Activated CD4-positive, alpha-beta T cell treated with anti-CD3 and anti-CD28 coated beads for 36 hours (primary cell): Measurements from ENCODE around the gene CHTF18. TPM values are rescaled to one million over a fixed set of nuclear protein-coding genes. Genes with fewer than 3 reads are reported as not detected.
A peak's percentile ranks its signal among the peaks of the same experiment; 100 is the strongest.
"Not testable (repeated sequence)": the region's sequence is repeated elsewhere in the genome, so short reads cannot be mapped to it uniquely, and the experiment has no call there.

Source experiments
- ATAC-seq: fragments of 200-7000 bp; cut with Tn5 transposase; one replicate; pipeline ENCODE4 v1.10.0; 2021; ENCODE audit warnings: mild to moderate bottlenecking, moderate library complexity
- CTCF ChIA-PET: fragments of 350-600 bp; sonication (Branson Sonifier 250); formaldehyde crosslinking; loops from one replicate; lab custom pipeline; 2021; ENCODE audit warnings: antibody characterized with exemption; lab: Charles Lee
- POLR2A ChIA-PET: fragments of 350-600 bp; sonication (Branson Sonifier 250); formaldehyde crosslinking; loops from one replicate; lab custom pipeline; 2021; ENCODE audit warnings: antibody characterized with exemption, inconsistent platforms; lab: Charles Lee
- DNase-seq: peaks from one replicate; pipeline ENCODE4 v3.0.0-alpha.2; 2020
- H3K27ac Mint-ChIP-seq: one replicate; pipeline ENCODE4 v1.8.0; 2021; ENCODE audit warnings: mixed read lengths
- H3K27me3 Mint-ChIP-seq: one replicate; pipeline ENCODE4 v1.8.0; 2021; ENCODE audit warnings: mixed read lengths
- H3K36me3 Mint-ChIP-seq: one replicate; pipeline ENCODE4 v1.8.0; 2021; ENCODE audit warnings: low read depth, mixed read lengths
- H3K4me1 Mint-ChIP-seq: one replicate; pipeline ENCODE4 v1.8.0; 2021; ENCODE audit warnings: mixed read lengths
- H3K4me3 Mint-ChIP-seq: one replicate; pipeline ENCODE4 v1.8.0; 2021; ENCODE audit warnings: mild to moderate bottlenecking, moderate library complexity, mixed read lengths
- H3K9me3 Mint-ChIP-seq: one replicate; pipeline ENCODE4 v1.8.0; 2021; ENCODE audit warnings: low read depth, mixed read lengths
- intact Hi-C, 2 experiments: fragments of 100-400 bp; cut with DNase I in 1 of 2; cut with micrococcal nuclease in 1 of 2; formaldehyde crosslinking; loops; one replicate each; pipeline versions ENCODE4 v1.14.2 to v1.15.1; 2022 to 2024; cut with DNase I, micrococcal nuclease
- total RNA-seq, 2 experiments: library from RNA; stranded (reverse); gene quantifications; one replicate each; pipeline ENCODE4 v1.2.3, GENCODE V29; 2021

Gene CHTF18
- total RNA-seq, 2 experiments from 2014 or later = 82.2 to 105 TPM

DNA sequence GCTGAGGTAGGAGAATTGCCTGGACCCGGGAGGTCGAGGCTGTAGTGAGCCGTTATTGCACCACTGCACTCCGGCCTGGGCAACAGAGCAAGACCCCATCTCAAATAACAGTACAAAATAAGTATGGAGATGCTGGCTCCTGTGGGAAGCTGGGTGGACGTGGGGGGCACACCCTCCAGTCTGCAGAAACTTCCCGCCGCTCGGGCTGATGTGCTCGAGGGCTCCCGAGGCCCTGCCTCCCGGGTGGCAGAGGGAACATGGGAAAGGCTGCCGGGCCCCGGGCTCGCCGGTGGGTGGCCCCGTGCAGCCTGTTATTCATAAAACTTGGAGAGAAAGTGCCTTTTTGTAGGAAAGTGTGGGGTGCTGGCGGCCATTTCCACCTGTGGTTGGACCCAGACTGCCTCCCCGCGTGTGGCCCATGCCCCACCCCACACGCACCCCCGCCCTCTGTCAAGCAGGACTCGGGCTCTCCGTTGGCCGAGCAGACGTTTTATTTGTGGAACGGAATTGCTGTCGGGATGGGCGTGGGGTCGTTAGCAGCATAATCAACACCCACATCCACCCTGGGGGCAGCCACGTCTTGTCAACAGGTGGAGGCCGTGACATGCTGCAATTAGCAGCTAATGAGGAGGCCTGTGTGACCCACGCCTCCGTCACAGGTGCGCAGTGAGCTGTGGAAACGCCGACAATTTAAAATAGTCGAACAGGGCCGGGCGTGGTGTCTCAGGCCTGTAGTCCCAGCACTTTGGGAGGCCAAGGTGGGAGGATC lies 40.3 kb upstream of the CHTF18 start:
- H3K36me3 Mint-ChIP-seq = no peaks in the 10 kb centered on the region
- CTCF ChIA-PET = interaction anchor here (0.7 kb wide), 1 partner anchor 130 kb away, joined by 3 read pairs; no protein-coding TSS in a partner anchor
- ATAC-seq = no peak
- H3K4me3 Mint-ChIP-seq = no peak overlapping the region
- H3K27ac Mint-ChIP-seq = no peak overlapping the region
- H3K4me1 Mint-ChIP-seq = no peaks in the 10 kb centered on the region
- H3K27me3 Mint-ChIP-seq = no peaks in the 10 kb centered on the region
- DNase-seq = no peak
- intact Hi-C loops = no loop called here
- no peaks in the 10 kb centered on the region for H3K9me3 Mint-ChIP-seq
- POLR2A ChIA-PET = no interaction called here

DNA sequence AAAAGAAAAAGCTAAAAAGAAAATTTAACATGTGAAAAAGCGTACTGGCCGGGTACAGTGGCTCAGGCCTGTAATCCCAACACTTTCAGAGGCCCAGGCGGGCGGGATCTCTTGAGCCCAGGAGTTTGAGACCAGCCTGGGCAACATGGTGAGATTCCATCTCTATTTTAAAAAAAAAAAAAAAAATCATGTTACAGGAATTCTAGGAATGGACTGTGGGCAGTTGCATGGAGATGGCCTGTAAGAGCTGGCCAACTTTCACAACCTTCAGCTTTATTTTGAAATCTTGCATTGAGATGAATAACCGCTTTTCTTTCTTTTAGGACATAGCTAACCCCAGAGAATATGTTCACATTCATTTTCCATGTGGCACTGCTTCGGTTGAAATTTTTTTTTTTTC lies 39.4 kb upstream of the CHTF18 start:
- ChIA-PET CTCF (interaction anchor here (0.6 kb wide), 1 partner anchor 24 kb away, joined by 3 read pairs; no protein-coding TSS in a partner anchor), POLR2A (interaction anchor here (0.6 kb wide), 1 partner anchor 320 kb away, joined by 5 read pairs; no protein-coding TSS in a partner anchor)
- H3K9me3 Mint-ChIP-seq = no peaks in the 10 kb centered on the region
- H3K27ac Mint-ChIP-seq = no peak overlapping the region
- no peaks in the 10 kb centered on the region for H3K36me3 Mint-ChIP-seq
- DNase-seq = no peak
- H3K4me3 Mint-ChIP-seq = no peak overlapping the region
- intact Hi-C loops = no loop called here
- ATAC-seq = no peak
- no peaks in the 10 kb centered on the region for H3K4me1 Mint-ChIP-seq
- H3K27me3 Mint-ChIP-seq = no peaks in the 10 kb centered on the region

DNA sequence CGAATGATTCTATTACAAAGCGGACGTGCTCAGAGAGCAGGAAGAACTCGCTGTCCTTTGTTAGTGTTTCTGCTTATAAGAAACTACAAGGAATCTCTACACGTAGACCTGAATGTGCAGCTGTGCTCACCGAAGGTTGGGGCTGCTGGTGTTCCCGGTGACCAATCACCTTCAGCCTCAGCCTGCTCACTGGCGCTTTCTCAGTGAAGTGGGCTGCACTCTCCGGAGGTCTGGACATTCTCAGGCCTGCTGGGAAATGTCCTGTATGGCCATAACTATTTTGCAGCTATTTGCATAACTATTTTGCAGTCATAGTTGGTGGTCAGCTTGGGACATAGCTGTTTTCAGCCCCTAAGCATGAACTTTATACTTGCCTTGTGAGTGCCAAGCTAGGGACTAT lies 37.9 kb upstream of the CHTF18 start:
- ChIA-PET POLR2A (no interaction called here), CTCF (interaction anchor here (0.5 kb wide), 1 partner anchor 61 kb away, joined by 3 read pairs; the partner anchor contains the start of gene WDR24)
- peaks cover 2% of the 10 kb centered on the region for H3K27me3 Mint-ChIP-seq
- H3K27ac Mint-ChIP-seq = no peak overlapping the region
- H3K9me3 Mint-ChIP-seq = no peaks in the 10 kb centered on the region
- H3K4me1 Mint-ChIP-seq = no peaks in the 10 kb centered on the region
- H3K4me3 Mint-ChIP-seq = no peak overlapping the region
- no peak for ATAC-seq
- H3K36me3 Mint-ChIP-seq = no peaks in the 10 kb centered on the region
- no peak for DNase-seq
- intact Hi-C loops = no loop called here

DNA sequence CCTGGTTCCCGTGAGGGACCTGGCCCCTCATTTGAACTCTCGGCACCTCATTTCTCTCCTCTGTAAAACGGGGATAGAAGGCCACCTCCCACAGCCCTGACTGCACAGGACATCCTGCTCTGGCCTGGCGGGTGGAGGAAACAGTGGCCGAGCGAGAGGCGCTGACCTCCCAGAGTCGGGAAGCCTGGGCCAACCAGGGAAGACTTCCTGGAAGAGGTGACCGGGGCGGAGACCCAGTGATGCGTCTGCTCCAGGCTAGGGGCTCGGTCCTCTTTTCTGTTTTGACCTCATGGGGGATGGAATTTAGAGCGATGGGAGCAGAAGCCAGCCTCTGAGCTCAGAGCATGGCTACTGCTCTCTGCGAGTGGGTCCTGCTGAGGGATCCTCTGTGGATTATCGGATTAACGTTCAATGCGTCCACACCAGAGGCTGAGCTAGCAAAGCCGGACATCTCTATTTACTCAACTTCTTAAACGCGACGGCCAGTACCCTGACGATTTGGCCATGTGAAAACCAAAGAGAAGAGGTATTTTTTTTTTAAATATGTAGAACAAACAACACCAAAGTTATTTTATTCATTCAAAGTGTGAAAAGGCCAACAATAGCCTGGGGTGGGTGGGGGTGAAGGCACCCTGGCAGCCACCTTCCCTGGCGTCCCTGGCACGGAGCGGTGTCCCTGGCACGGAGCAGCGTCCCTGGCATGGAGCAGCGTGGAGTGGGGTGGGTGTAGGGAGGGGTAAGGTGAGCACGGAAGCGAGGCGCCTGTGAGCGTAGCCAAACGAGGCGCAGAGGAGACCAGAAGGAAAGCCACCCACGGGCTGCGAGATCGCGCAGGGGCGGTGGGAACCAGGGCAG lies 37.0 kb upstream of the CHTF18 start:
- no peak overlapping the region for H3K27ac Mint-ChIP-seq
- ATAC-seq = no peak
- H3K9me3 Mint-ChIP-seq = peaks cover 2% of the 10 kb centered on the region
- no peaks in the 10 kb centered on the region for H3K36me3 Mint-ChIP-seq
- DNase-seq = no peak
- POLR2A ChIA-PET = interaction anchor here (0.7 kb wide), 1 partner anchor 13 kb away, joined by 4 read pairs; no protein-coding TSS in a partner anchor
- no peak overlapping the region for H3K4me3 Mint-ChIP-seq
- intact Hi-C loops = no loop called here
- CTCF ChIA-PET = interaction anchor here (0.5 kb wide), 1 partner anchor 62 kb away, joined by 3 read pairs; the partner anchor contains the start of gene WDR24
- H3K27me3 Mint-ChIP-seq = peaks cover 3% of the 10 kb centered on the region
- H3K4me1 Mint-ChIP-seq = no peaks in the 10 kb centered on the region

DNA sequence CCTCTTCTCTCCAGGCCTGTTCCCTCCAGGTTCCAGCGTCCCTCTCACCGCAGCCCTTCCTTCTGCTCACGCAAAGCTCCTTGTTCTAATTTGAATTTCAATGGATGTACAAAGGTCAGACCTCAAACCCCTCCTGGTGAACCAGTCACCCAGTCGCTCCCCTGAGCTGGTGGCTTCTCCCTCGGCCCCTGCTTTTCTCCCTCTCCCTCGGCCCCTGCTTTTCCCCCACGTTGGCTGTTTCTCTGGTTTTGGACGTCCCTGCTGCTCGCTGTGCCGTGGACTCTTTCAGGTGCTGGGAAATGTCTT lies 36.5 kb upstream of the CHTF18 start:
- no peak for ATAC-seq
- Mint-ChIP-seq H3K9me3 (peaks cover 4% of the 10 kb centered on the region), H3K36me3 (no peaks in the 10 kb centered on the region), H3K4me1 (no peaks in the 10 kb centered on the region), H3K27ac (no peak overlapping the region), H3K4me3 (no peak overlapping the region), H3K27me3 (peaks cover 5% of the 10 kb centered on the region)
- ChIA-PET POLR2A (no interaction called here), CTCF (interaction anchor here (0.6 kb wide), 1 partner anchor 10 kb away, joined by 3 read pairs; no protein-coding TSS in a partner anchor)
- intact Hi-C loops = no loop called here
- no peak for DNase-seq

DNA sequence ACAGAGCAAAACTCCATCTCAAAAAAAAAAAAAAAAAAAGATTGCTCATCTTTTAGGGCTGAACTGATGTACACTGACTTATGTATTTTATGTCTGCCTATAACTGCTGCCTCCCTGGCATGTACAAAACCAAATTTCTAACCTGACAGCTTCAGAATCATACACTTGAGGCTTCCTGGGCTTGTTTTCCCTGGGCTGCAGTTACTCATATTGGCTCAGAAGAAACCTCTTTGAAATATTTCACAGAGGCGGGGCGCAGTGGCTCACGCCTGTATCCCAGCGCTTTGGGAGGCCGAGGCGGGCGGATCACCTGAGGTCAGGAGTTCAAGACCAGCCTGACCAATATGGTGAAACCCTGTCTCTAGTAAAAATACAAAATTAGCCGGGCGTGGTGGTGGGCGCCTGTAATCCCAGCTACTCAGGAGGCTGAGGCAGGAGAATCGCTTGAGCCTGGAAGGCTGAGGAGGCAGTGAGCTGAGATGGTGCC lies 34.3 kb upstream of the CHTF18 start:
- H3K9me3 Mint-ChIP-seq, intact Hi-C loops, H3K4me1 Mint-ChIP-seq, H3K27ac Mint-ChIP-seq, CTCF ChIA-PET, H3K36me3 Mint-ChIP-seq, H3K4me3 Mint-ChIP-seq, DNase-seq, ATAC-seq, H3K27me3 Mint-ChIP-seq, POLR2A ChIA-PET: not testable (repeated sequence)

DNA sequence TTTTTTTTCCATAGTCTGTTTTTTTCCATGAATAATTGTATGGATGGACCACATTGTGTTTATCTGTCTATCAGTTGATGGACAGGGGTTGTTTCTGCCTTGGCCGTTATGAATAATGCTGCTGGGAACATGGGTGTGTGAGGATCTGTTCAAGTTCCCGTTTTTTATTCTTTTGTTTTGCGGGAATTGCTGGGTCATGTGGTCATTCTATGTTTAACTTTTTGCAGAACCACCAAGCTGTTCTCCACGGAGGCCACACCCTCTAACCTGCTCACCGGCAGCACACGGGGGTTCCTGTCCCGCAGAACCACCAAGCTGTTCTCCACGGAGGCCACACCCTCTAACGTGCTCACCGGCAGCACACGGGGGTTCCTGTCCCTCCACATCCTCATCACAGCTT lies 33.8 kb upstream of the CHTF18 start:
- ChIA-PET CTCF (no interaction called here), POLR2A (no interaction called here)
- Mint-ChIP-seq H3K4me1 (no peaks in the 10 kb centered on the region), H3K27me3 (peaks cover 9% of the 10 kb centered on the region), H3K9me3 (peaks cover 4% of the 10 kb centered on the region), H3K27ac (no peak overlapping the region), H3K36me3 (no peaks in the 10 kb centered on the region), H3K4me3 (no peak overlapping the region)
- intact Hi-C loops = no loop called here
- no peak for ATAC-seq
- no peak for DNase-seq

DNA sequence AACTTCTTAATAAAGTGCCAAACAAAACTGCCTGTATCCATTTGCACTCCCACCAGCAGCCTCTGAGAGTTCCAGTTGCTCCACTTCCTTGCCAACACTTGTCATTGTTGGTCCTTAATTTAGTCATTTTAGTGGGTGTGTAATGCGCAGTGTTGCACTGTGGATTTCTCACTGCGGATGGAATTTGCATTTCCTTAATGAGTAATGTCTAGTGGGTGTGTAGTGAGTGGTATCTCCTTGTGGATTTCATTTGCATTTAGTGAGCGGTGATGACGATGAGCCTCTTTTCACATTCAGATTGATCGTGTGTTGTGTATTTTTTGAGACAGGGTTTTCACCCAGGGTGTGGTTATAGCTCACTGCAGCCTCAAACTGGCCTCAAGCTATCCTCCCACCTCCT lies 32.0 kb upstream of the CHTF18 start:
- H3K36me3 Mint-ChIP-seq = no peaks in the 10 kb centered on the region
- no peak for DNase-seq
- H3K27ac Mint-ChIP-seq = no peak overlapping the region
- H3K9me3 Mint-ChIP-seq = peaks cover 4% of the 10 kb centered on the region
- ChIA-PET POLR2A (no interaction called here), CTCF (interaction anchor here (0.8 to 1.6 kb wide), 2 partner anchors 16 to 44 kb away, joined by 3 read pairs; partner anchors contain the start of gene CIAO3)
- ATAC-seq = peak; percentile 77
- H3K4me1 Mint-ChIP-seq = no peaks in the 10 kb centered on the region
- H3K4me3 Mint-ChIP-seq = no peak overlapping the region
- H3K27me3 Mint-ChIP-seq = peaks cover 9% of the 10 kb centered on the region
- intact Hi-C loops = no loop called here

DNA sequence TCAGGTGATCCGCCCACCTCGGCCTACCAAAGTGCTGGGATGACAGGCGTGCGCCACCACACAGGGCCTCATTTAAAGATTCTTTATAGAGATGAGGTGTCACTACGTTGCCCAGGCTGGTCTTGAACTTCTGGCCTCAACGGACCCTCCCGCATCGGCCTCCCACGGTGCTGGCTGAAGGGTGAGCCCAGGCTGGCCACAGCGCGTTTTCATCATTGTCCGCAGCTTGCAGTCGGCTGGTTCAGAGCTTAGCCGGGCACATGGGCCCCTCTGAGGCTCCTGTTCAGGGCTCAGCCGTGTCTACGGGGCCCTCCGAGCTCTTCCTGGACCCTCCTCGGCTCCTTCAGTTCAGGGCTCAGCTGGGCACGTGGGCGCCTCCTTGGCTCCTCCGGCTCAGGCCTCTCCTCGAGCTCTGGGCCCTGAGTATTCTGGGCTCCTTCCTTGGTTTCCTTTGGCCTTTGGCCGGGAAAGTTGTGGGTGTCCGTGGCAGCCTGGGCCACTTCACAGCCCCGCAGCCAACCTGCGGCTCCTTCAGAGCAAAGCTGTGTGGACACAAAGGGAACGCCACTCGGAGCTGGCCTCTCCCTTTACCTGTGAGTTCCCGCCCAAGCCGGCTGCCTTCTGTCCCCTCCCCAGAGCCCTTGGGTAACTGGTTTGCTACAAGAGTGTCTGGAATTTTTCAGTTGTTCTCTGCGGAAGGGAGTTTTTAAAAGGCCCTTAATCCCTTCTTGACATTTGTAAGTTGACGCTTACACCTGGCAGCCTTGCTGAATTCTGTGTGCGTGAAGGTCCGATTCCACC lies 29.1 kb upstream of the CHTF18 start:
- CTCF ChIA-PET = interaction anchor here (0.9 kb wide), 1 partner anchor 47 kb away, joined by 4 read pairs; no protein-coding TSS in a partner anchor
- ATAC-seq (no peak), DNase-seq (no peak)
- Mint-ChIP-seq H3K27ac (no peak overlapping the region), H3K9me3 (peaks cover 4% of the 10 kb centered on the region), H3K36me3 (no peaks in the 10 kb centered on the region), H3K4me3 (no peak overlapping the region), H3K4me1 (no peaks in the 10 kb centered on the region), H3K27me3 (peaks cover 9% of the 10 kb centered on the region)
- intact Hi-C loops = no loop called here
- POLR2A ChIA-PET = no interaction called here

DNA sequence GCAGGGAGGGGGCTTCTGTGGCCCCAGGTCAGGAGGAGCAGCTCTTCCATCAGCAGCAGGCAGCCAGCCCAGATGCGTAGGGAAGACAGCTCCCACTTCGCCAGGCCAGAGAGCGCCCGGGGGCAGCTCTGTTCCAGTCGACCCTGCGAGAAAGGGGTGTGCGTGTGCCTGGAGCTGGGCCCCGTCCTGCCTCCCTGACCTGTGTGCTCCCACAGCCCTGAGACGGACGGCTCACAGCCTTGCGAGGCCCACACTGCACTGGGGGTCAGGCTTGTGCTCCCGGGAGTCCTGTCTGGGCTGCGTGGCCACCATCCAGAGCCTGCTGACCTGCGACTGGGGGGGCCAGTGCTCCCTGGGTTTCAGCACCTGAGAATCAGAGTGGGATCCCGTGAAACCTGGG lies 28.4 kb upstream of the CHTF18 start:
- ChIA-PET POLR2A (no interaction called here), CTCF (interaction anchor here (0.9 kb wide), 1 partner anchor 48 kb away, joined by 4 read pairs; no protein-coding TSS in a partner anchor)
- Mint-ChIP-seq H3K27ac (no peak overlapping the region), H3K4me1 (no peaks in the 10 kb centered on the region), H3K9me3 (peaks cover 4% of the 10 kb centered on the region), H3K4me3 (no peak overlapping the region), H3K36me3 (no peaks in the 10 kb centered on the region), H3K27me3 (peaks cover 7% of the 10 kb centered on the region)
- DNase-seq = no peak
- no peak for ATAC-seq
- intact Hi-C loops = no loop called here
